Measurements from ENCODE around the gene NOL3. TPM values are rescaled to one million over a fixed set of nuclear protein-coding genes. Genes with fewer than 3 reads are reported as not detected.

NOL3 gene
- total and polyA plus RNA-seq, 2 donors (not counting 3 experiments of a cell fraction or from before 2014, with no cell fraction given) = 16.0 to 19.4 TPM

DNA sequence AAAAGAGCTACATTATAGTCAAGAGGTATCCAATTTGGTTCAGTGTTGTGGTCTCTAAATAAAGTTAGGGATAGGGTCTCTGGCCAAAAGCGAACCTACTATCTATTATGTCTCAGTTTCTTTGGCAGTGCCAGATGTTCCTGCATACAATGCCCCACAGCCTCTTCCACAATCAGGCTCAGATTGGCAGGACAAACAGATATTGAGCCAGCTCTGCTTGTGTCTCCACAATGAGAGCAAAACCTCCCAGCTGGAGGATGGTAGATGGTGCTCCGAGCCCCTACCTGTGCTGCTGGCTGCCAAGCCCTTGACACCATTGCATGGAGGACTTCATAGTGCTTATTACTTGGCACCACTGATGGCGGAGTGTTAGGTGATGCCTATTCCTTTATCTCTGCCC lies 40.9 kb upstream of the NOL3 start:
- Histone ChIP-seq H3K4me2 (ENCODE audit: insufficient read depth, low read length) (no peak overlapping the region), H3K27me3 (ENCODE audit: control insufficient read depth in 2 of 2, insufficient read depth in 2 of 2, low read length in 2 of 2) (no peaks in the 10 kb centered on the region), H3K36me3 (ENCODE audit: control insufficient read depth in 2 of 2, extremely low read depth in 1 of 2, insufficient read depth in 2 of 2, low read length in 2 of 2) (peaks cover 2 to 7% of the 10 kb centered on the region in 2 experiments), H3K9me3 (replicated peaks; ENCODE audit: control insufficient read depth, insufficient read depth, low read length) (no peaks in the 10 kb centered on the region), H3K9me1 (replicated peaks; ENCODE audit: control insufficient read depth, extremely low read depth, insufficient read depth, low read length) (no peaks in the 10 kb centered on the region), H3K27ac (ENCODE audit: insufficient read depth, low read depth, low read length) (no peak overlapping the region), H2AFZ (ENCODE audit: low read depth, low read length) (no peak overlapping the region), H3K4me1 (ENCODE audit: control insufficient read depth, extremely low read depth, insufficient read depth, low read length) (no peaks in the 10 kb centered on the region), H4K20me1 (replicated peaks; ENCODE audit: control insufficient read depth, extremely low read depth, insufficient read depth, low read length) (no peaks in the 10 kb centered on the region), H3K79me2 (ENCODE audit: control insufficient read depth, insufficient read depth, low read length) (no peaks in the 10 kb centered on the region), H3K4me3 (replicated peaks in 1 of 3; ENCODE audit: insufficient read depth in 1 of 3, low read depth in 1 of 3, low read length in 3 of 3) (no peak overlapping the region), H3K9ac (replicated peaks; ENCODE audit: extremely low read depth, insufficient read depth, low read length) (no peak overlapping the region)
- BruUV-seq (replicated peaks) = no TSS peak
- no peak for DNase-seq (ENCODE audit: low read depth, low spot score)
- intact Hi-C loops (cut with micrococcal nuclease) = no loop called here
- POLR2A ChIA-PET = no interaction called here
- no peak for TF ChIP-seq GATA2 (IDR thresholded peaks at IDR 0.05; ENCODE audit: insufficient read depth, insufficient read length, low read depth, low read length)
- no peak for TF ChIP-seq MYC (IDR thresholded peaks at IDR 0.05; ENCODE audit: low read depth, low read length)
- no peak for TF ChIP-seq POLR2A (IDR thresholded peaks at IDR 0.05; ENCODE audit: low read depth, low read length)
- TF ChIP-seq, protein P1, sequence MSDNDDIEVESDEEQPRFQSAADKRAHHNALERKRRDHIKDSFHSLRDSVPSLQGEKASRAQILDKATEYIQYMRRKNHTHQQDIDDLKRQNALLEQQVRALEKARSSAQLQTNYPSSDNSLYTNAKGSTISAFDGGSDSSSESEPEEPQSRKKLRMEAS (IDR thresholded peaks at IDR 0.05; ENCODE audit: insufficient read depth, insufficient read length) = no peak
- no peak for TF ChIP-seq FOS (IDR thresholded peaks at IDR 0.05; ENCODE audit: borderline replicate concordance, insufficient read depth, low read length)
- TF ChIP-seq, protein P2, sequence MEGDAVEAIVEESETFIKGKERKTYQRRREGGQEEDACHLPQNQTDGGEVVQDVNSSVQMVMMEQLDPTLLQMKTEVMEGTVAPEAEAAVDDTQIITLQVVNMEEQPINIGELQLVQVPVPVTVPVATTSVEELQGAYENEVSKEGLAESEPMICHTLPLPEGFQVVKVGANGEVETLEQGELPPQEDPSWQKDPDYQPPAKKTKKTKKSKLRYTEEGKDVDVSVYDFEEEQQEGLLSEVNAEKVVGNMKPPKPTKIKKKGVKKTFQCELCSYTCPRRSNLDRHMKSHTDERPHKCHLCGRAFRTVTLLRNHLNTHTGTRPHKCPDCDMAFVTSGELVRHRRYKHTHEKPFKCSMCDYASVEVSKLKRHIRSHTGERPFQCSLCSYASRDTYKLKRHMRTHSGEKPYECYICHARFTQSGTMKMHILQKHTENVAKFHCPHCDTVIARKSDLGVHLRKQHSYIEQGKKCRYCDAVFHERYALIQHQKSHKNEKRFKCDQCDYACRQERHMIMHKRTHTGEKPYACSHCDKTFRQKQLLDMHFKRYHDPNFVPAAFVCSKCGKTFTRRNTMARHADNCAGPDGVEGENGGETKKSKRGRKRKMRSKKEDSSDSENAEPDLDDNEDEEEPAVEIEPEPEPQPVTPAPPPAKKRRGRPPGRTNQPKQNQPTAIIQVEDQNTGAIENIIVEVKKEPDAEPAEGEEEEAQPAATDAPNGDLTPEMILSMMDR (IDR thresholded peaks at IDR 0.05; ENCODE audit: extremely low read depth in 1 of 2, insufficient read depth in 1 of 2, low read depth in 1 of 2, low read length in 2 of 2) = no peak
- no peak for TF ChIP-seq EZH2 (IDR thresholded peaks at IDR 0.05; ENCODE audit: borderline replicate concordance, low read depth, low read length, severe bottlenecking)
- TF ChIP-seq JUN (IDR thresholded peaks at IDR 0.05; ENCODE audit: borderline replicate concordance, insufficient read depth, insufficient read length, low read depth) = no peak
- TF ChIP-seq POLR2AphosphoS5 (IDR thresholded peaks at IDR 0.05; ENCODE audit: insufficient read depth, low read depth, low read length) = no peak
- no peak for FAIRE-seq
- CTCF ChIA-PET = interaction anchor here (0.9 to 1.8 kb wide), 4 partner anchors 9 to 56 kb away, joined by 3 to 11 read pairs (median 4); no protein-coding TSS in a partner anchor
- dilution Hi-C loops (cut with MboI; ENCODE audit: extremely low pct_ligation_motif_present, low sequenced_read_pairs) = no loop called here
